Mucosa of descending colon (tissue), 3 donors: ENCODE measurements around the gene PTGFRN. TPM values are rescaled to one million over a fixed set of nuclear protein-coding genes. Genes with fewer than 3 reads are reported as not detected.
A peak's percentile ranks its signal among the peaks of the same experiment; 100 is the strongest.

Source experiments
- ATAC-seq: fragments of 200-7000 bp; cut with Tn5 transposase; one replicate; pipeline ENCODE4 v1.9.1; 2020; ENCODE audit warnings: mild to moderate bottlenecking, moderate library complexity
- DNase-seq, 3 donors: peaks; one replicate each; pipeline ENCODE4 v3.0.0-alpha.2; 2020
- H3K36me3 ChIP-seq: fragments of 200-600 bp; one replicate; pipeline ENCODE4 v1.8.0; 2021; ENCODE audit warnings: low read depth, mild to moderate bottlenecking
- H3K4me1 ChIP-seq: fragments of 200-600 bp; one replicate; pipeline ENCODE4 v1.8.0; 2021; ENCODE audit warnings: low read depth, mild to moderate bottlenecking
- H3K4me3 ChIP-seq: fragments of 200-600 bp; one replicate; pipeline ENCODE4 v1.8.0; 2021; ENCODE audit warnings: mild to moderate bottlenecking
- H3K9me3 ChIP-seq: fragments of 200-600 bp; one replicate; pipeline ENCODE4 v1.8.0; 2021; ENCODE audit warnings: mild to moderate bottlenecking
- intact Hi-C, 2 donors: fragments of 100-400 bp; cut with DNase I in 1 of 2; cut with micrococcal nuclease in 1 of 2; formaldehyde crosslinking; loops; one replicate each; pipeline versions ENCODE4 v1.11.0 to v1.11.1; 2022; cut with DNase I, micrococcal nuclease
- total RNA-seq, 3 donors: library from RNA; stranded (reverse); fragmentation: NEBNext Ultra II Directional in 2 of 3; extraction: Animal tissue kit (Norgen Biotek cat#: 25700) in 2 of 3; gene quantifications; one replicate each; pipeline versions ENCODE4 v1.2.1 to v1.2.4, GENCODE V29; 2021 to 2023
- TF ChIP-seq, protein P1 (sequence below): fragments of 200-600 bp; IDR thresholded peaks from one replicate; pipeline ENCODE4 v1.8.0; 2022; ENCODE audit warnings: antibody characterized with exemption, mild to moderate bottlenecking
- donor health status: DM: no; HTN: no; CAD: no; lungs with moderate emphysema.
- donor health status: DM: no; HTN: no; CAD: no.
- donor health status: DM: no; HTN: yes; CAD: no.

PTGFRN gene
- total RNA-seq, 3 donors from 2014 or later = 74.4 to 185 (median 84.4) TPM

DNA sequence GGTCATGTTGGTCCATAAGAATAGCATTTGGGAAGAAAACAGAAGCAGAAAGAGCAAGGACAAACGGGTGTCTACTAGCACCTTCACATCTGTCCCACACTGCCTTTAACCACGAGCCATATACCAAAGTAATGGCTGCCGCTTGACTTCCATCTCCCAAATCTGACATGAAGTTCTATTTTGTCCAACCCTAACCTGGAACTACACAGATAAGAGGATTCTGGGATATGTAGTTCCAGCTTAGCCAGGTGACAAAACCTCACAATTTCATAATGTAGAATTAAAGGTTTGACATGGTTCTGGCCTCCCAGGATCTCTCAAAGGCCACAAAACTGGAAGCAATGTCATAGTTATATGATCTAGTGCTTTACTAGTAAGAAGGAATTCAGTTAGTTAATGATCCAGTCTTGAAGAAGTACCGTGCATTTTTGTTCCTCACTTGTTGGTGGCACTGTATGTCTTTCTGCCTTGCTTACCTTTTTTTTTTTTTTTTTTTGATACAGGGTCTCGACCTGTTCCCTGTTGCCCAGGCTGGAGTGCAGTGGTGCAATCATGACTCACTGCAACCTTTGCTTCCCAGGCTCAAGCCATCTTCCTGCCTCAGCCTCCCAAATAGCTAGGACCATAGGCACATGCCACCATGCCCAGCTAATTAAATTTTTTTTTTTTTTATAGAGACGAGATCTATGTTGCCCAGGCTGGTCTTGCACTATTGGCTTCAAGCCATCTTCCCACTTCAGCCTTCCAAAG lies 17.5 kb downstream of the PTGFRN start:
- no peak for DNase-seq
- TF ChIP-seq, protein P1, sequence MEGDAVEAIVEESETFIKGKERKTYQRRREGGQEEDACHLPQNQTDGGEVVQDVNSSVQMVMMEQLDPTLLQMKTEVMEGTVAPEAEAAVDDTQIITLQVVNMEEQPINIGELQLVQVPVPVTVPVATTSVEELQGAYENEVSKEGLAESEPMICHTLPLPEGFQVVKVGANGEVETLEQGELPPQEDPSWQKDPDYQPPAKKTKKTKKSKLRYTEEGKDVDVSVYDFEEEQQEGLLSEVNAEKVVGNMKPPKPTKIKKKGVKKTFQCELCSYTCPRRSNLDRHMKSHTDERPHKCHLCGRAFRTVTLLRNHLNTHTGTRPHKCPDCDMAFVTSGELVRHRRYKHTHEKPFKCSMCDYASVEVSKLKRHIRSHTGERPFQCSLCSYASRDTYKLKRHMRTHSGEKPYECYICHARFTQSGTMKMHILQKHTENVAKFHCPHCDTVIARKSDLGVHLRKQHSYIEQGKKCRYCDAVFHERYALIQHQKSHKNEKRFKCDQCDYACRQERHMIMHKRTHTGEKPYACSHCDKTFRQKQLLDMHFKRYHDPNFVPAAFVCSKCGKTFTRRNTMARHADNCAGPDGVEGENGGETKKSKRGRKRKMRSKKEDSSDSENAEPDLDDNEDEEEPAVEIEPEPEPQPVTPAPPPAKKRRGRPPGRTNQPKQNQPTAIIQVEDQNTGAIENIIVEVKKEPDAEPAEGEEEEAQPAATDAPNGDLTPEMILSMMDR = no peak
- no peaks in the 10 kb centered on the region for H3K9me3 ChIP-seq
- H3K4me3 ChIP-seq = no peak overlapping the region
- intact Hi-C loops = no loop called here
- no peaks in the 10 kb centered on the region for H3K36me3 ChIP-seq
- peaks cover under 1% of the 10 kb centered on the region for H3K4me1 ChIP-seq
- ATAC-seq = peak; percentile 43

DNA sequence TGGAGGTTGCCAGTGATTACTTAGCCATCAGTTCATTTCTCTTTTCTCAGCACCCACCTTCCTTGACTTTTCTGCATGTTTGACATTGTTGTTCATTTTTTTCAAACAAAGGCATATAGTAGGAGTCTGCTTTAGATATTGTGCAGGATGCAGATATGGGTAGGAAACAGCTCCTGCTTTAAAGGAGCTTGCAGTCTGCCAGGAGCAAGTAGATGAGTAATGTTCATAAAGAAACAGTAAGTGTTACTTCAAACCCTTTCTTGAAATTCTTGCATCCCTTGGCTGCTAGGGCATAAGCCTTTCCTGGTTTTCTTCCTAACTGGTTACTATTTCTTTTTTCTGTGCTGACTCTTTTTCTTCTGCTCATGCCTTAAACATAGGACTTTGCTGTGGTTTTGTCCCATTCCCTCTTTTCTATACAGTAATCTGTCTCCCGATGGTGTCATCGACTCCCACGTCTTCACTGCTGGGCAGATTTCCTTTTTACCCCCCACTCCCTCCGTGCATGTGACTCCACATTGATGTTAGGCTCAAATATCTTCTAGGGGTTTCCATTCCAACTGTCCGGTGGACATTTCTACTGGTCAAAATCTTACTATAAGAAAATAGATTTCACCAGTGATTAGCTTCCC lies 20.4 kb downstream of the PTGFRN start:
- DNase-seq = no peak
- no peaks in the 10 kb centered on the region for H3K4me1 ChIP-seq
- no peak overlapping the region for H3K4me3 ChIP-seq
- H3K9me3 ChIP-seq = no peaks in the 10 kb centered on the region
- H3K36me3 ChIP-seq = no peaks in the 10 kb centered on the region
- intact Hi-C loops = no loop called here
- ATAC-seq = no peak
- TF ChIP-seq, protein P1 = no peak

DNA sequence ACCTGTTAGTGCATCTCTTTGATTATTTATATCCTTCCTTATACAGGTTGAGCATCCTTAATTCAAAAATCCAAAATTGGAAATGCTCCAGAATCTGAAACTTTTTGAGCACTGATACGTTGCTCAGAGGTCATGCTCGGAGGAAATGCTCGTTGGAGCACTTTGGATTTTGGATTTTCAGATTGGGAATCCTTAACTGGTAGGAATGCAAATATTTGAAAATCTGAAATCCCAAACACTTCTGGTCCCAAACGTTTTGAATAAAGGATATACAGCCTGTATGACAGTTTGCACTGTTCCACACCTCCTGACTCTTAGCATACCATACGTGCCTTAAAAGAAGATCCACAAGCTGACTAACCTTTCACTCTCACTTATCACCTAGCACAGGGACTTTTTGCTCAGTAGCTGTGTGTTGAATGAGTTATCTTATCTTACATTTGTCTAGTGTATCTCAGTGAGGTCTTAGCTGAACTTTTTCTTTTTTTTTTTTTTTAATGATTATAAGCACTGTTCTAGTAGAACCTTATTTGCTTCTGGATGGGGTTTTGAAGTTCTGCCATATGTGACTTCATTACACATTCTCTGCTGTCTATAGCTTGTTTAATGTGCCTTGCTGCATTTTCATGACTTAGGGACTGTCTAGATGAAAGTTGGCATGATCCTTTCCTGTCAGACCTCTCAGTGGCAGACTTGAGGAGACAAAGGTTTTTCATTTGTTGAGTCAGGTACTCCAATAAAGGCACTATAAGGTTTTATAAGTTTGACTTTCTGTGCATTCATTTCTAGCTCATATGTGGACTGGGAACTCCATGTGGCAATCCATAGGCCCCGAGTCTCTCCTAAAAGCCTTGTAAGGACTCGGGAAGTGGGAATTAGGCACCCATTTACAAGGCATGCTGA lies 21.6 kb downstream of the PTGFRN start:
- Histone ChIP-seq H3K9me3 (no peaks in the 10 kb centered on the region), H3K4me3 (no peak overlapping the region), H3K4me1 (no peaks in the 10 kb centered on the region), H3K36me3 (no peaks in the 10 kb centered on the region)
- TF ChIP-seq, protein P1 = no peak
- DNase-seq = no peak
- ATAC-seq = peak; percentile 85
- intact Hi-C loops = no loop called here

DNA sequence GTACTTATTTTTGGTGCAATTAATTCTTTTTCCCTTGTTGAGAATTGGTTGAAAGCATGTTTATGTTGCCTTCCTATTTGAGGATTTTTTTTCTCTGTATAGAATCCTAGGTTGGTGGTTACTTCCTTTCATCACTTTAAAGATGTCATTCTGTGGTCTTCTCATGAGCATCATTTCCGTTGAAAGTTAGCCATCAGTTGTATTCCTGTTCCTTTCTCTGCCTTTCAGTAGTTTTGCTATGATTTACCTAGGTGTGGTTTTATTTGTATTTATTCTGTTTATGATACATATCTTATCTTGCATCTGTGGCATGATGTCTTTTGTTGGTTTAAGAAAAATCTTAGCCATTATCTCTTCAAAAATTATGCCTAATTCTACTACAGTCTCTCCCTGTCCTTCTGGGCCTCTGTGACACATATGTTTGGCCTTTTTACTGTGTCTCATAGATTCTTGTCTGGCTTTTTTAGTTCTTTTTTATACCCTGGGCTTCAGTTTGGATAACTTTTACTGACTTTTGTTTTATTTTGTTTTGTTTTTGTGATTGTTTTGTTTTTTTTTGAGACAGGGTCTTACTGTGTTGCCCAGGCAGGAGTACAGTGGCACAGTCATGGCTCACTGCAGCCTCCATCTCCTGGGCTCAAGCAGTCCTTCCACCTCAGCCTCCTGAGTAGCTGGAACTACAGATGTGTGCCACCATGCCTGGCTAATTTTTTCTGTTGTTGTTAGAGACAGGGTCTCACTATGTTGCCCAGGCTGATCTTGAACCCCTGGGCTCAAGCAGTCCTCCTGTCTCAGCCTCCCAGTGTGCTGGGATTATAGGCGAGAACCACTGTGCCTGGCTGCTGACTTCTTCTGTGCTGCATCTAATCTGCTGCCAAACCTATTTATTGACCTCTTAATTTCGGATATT lies 24.1 kb downstream of the PTGFRN start:
- Histone ChIP-seq H3K4me3 (no peak overlapping the region), H3K9me3 (no peaks in the 10 kb centered on the region), H3K4me1 (no peaks in the 10 kb centered on the region), H3K36me3 (no peaks in the 10 kb centered on the region)
- peak; percentile 24 for ATAC-seq
- DNase-seq = no peak
- intact Hi-C loops = no loop called here
- TF ChIP-seq, protein P1 = no peak
